Mesenchymal stem cell (in vitro differentiated cells and primary cell): ENCODE results near the gene SLC18A3.

Experiments used
- DNase-seq: peaks from one replicate; pipeline ENCODE4 v3.0.0-alpha.2; 2013
- H2AFZ ChIP-seq: one replicate; pipeline ENCODE4 v1.6.1; 2013; ENCODE audit warnings: low read depth, mild to moderate bottlenecking, control low read depth, inconsistent platforms, low read length, moderate library complexity
- H2AK5ac ChIP-seq: 2 replicates; pipeline ENCODE4 v1.6.1; 2013; ENCODE audit warnings: low read length, moderate library complexity, mild to moderate bottlenecking, inconsistent platforms; ENCODE audit not compliant: severe bottlenecking
- H2BK120ac ChIP-seq: one replicate; pipeline ENCODE4 v1.6.1; 2013; ENCODE audit warnings: low read depth, mild to moderate bottlenecking, inconsistent platforms, low read length, moderate library complexity
- H2BK12ac ChIP-seq, 2 experiments: one replicate each; pipeline ENCODE4 v1.6.1; 2013; ENCODE audit warnings: inconsistent platforms in 2 of 2, low read length in 2 of 2, mild to moderate bottlenecking in 2 of 2, moderate library complexity in 2 of 2, control low read depth in 1 of 2
- H2BK15ac ChIP-seq: one replicate; pipeline ENCODE4 v1.6.1; 2013; ENCODE audit warnings: mild to moderate bottlenecking, low read depth, inconsistent platforms; ENCODE audit not compliant: poor library complexity, severe bottlenecking
- H2BK5ac ChIP-seq: 2 replicates; pipeline ENCODE4 v1.6.1; 2013; ENCODE audit warnings: low read depth, mild to moderate bottlenecking, low read length, control low read depth, inconsistent platforms; ENCODE audit not compliant: poor library complexity, severe bottlenecking
- H3K14ac ChIP-seq, 2 experiments: one replicate each; pipeline ENCODE4 v1.6.1; 2013; ENCODE audit warnings: inconsistent platforms in 2 of 2, low read length in 2 of 2, control low read depth in 1 of 2, mild to moderate bottlenecking in 1 of 2, moderate library complexity in 1 of 2
- H3K18ac ChIP-seq, 2 experiments: one replicate each; pipeline ENCODE4 v1.6.1; 2013; ENCODE audit warnings: inconsistent platforms in 2 of 2, low read length in 2 of 2, control low read depth in 1 of 2, low read depth in 1 of 2, mild to moderate bottlenecking in 1 of 2
- H3K23ac ChIP-seq, 2 experiments: one replicate each; pipeline ENCODE4 v1.6.1; 2013; ENCODE audit warnings: inconsistent platforms in 2 of 2, low read length in 2 of 2, mild to moderate bottlenecking in 2 of 2, moderate library complexity in 2 of 2, control low read depth in 1 of 2
- H3K27ac ChIP-seq: 2 replicates; pipeline ENCODE4 v1.5.1; 2013; ENCODE audit warnings: mild to moderate bottlenecking, moderate library complexity, low read length, control low read depth, inconsistent platforms; ENCODE audit not compliant: poor library complexity, severe bottlenecking
- H3K27me3 ChIP-seq, 2 experiments: 2 replicates each; pipeline versions ENCODE4 v1.6.1 to v1.7.0; 2013; ENCODE audit warnings: low read length in 2 of 2, mild to moderate bottlenecking in 2 of 2, moderate library complexity in 2 of 2, control low read depth in 1 of 2, inconsistent platforms in 1 of 2; ENCODE audit not compliant: control insufficient read depth in 1 of 2, insufficient read depth in 1 of 2
- H3K36me3 ChIP-seq, 2 experiments: 2 replicates each; pipeline versions ENCODE4 v1.6.1 to v1.7.0; 2013; ENCODE audit warnings: low read length in 2 of 2, control low read depth in 1 of 2, inconsistent platforms in 1 of 2, low read depth in 1 of 2, mild to moderate bottlenecking in 1 of 2; ENCODE audit not compliant: insufficient read depth in 2 of 2, control insufficient read depth in 1 of 2
- H3K4ac ChIP-seq, 2 experiments: one replicate each; pipeline ENCODE4 v1.6.1; 2013; ENCODE audit warnings: inconsistent platforms in 2 of 2, low read length in 2 of 2, mild to moderate bottlenecking in 2 of 2, moderate library complexity in 2 of 2, control low read depth in 1 of 2, low read depth in 1 of 2
- H3K4me1 ChIP-seq: 2 replicates; pipeline ENCODE4 v1.6.1; 2013; ENCODE audit warnings: low read depth, low read length, control low read depth; ENCODE audit not compliant: control insufficient read depth, insufficient read depth
- H3K4me2 ChIP-seq: 2 replicates; pipeline ENCODE4 v1.6.1; 2013; ENCODE audit warnings: low read length, mild to moderate bottlenecking, inconsistent platforms; ENCODE audit not compliant: poor library complexity, severe bottlenecking
- H3K4me3 ChIP-seq, 2 experiments: 2 replicates each; pipeline versions ENCODE4 v1.5.1 to v1.7.0; 2013; ENCODE audit warnings: low read length in 2 of 2, mild to moderate bottlenecking in 2 of 2, control low read depth in 1 of 2, low read depth in 1 of 2; ENCODE audit not compliant: insufficient read depth in 1 of 2
- H3K79me1 ChIP-seq: replicated peaks from 2 replicates; pipeline ENCODE4 v1.6.1; 2013; ENCODE audit warnings: mild to moderate bottlenecking, control low read depth, low read length, inconsistent platforms; ENCODE audit not compliant: poor library complexity, severe bottlenecking
- H3K9ac ChIP-seq: 2 replicates; pipeline ENCODE4 v1.7.0; 2013; ENCODE audit warnings: mild to moderate bottlenecking, low read length, moderate library complexity
- H3K9me3 ChIP-seq: 2 replicates; pipeline ENCODE4 v1.7.0; 2013; ENCODE audit warnings: mild to moderate bottlenecking, low read length; ENCODE audit not compliant: control insufficient read depth
- H4K8ac ChIP-seq: one replicate; pipeline ENCODE4 v1.6.1; 2013; ENCODE audit warnings: inconsistent platforms, mild to moderate bottlenecking, low read length, moderate library complexity
- H4K91ac ChIP-seq: one replicate; pipeline ENCODE4 v1.6.1; 2013; ENCODE audit warnings: mild to moderate bottlenecking, low read length, inconsistent platforms
- WGBS: methylation state at CpG from one replicate; pipeline ENCODE4 v1.1.7; 2013; ENCODE audit warnings: mixed read lengths; 5-methylcytosine and 5-hydroxymethylcytosine counted together

SLC18A3 gene

GRCh38 chr10:49579621-49580020 is 30.5 kb upstream of the SLC18A3 start:
- no peaks in the 10 kb centered on the region for H3K9me3 ChIP-seq
- 45% methylated on average over 2 of the region's 2 CpGs for WGBS
- H3K4me2 ChIP-seq, result no peak overlapping the region
- H2AK5ac ChIP-seq, result no peak overlapping the region
- no peaks in the 10 kb centered on the region for H3K36me3 ChIP-seq
- no peak overlapping the region for H3K9ac ChIP-seq
- no peak overlapping the region for H4K8ac ChIP-seq
- no peak overlapping the region for H2BK5ac ChIP-seq
- no peak overlapping the region for H3K18ac ChIP-seq
- no peak overlapping the region for H2BK12ac ChIP-seq
- H2BK15ac ChIP-seq, result no peak overlapping the region
- no peak overlapping the region for H3K23ac ChIP-seq
- H3K4me3 ChIP-seq, result no peak overlapping the region
- H3K14ac ChIP-seq, result no peak overlapping the region
- no peak overlapping the region for H4K91ac ChIP-seq
- no peaks in the 10 kb centered on the region for H3K4me1 ChIP-seq
- no peak overlapping the region for H3K4ac ChIP-seq
- H3K27ac ChIP-seq, result no peak overlapping the region
- peaks cover 0 to 3% of the 10 kb centered on the region in 2 experiments for H3K27me3 ChIP-seq
- DNase-seq, result peak; percentile 2
- no peak overlapping the region for H2BK120ac ChIP-seq
- no peak overlapping the region for H2AFZ ChIP-seq
- H3K79me1 ChIP-seq, result no peaks in the 10 kb centered on the region

- Histone ChIP-seq H4K91ac (no peak overlapping the region), H3K36me3 (no peaks in the 10 kb centered on the region), H3K4me1 (no peaks in the 10 kb centered on the region), H2AFZ (no peak overlapping the region), H3K23ac (no peak overlapping the region), H4K8ac (no peak overlapping the region), H3K4me2 (no peak overlapping the region), H2BK15ac (no peak overlapping the region), H3K14ac (no peak overlapping the region), H3K4me3 (no peak overlapping the region), H2BK120ac (no peak overlapping the region), H3K79me1 (no peaks in the 10 kb centered on the region), H2BK5ac (no peak overlapping the region), H3K27ac (no peak overlapping the region), H2BK12ac (no peak overlapping the region), H3K9ac (no peak overlapping the region), H3K18ac (no peak overlapping the region), H3K9me3 (no peaks in the 10 kb centered on the region), H3K27me3 (no peaks in the 10 kb centered on the region), H2AK5ac (no peak overlapping the region), H3K4ac (no peak overlapping the region)
- DNase-seq, result no peak
Observed at GRCh38 chr10:49585387-49585786, 24.7 kb upstream of the SLC18A3 start.

DNA sequence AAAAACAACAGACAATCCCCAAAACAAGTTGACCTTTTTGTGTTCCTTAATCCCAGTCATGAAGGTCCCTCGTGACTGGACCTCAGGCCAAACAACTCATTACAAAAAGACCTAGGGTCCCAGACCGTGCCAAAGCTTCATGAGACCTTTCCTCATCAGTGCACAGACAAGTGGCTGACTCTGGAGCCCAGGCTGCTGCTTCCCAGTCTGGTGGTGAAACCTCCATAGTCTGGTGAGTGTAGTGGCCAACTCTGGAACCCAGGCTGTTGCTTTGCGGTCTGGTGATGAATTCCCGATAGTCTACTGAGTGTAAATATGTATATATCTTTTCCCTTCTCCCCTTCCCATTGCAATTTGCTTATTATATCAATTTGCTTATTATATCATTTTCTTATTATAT is 22.1 kb upstream of the SLC18A3 start:
- H3K4me1 ChIP-seq, result no peaks in the 10 kb centered on the region
- DNase-seq, result no peak
- no peak overlapping the region for H3K4me2 ChIP-seq
- H3K9ac ChIP-seq, result no peak overlapping the region
- H3K27me3 ChIP-seq, result peaks cover 0 to 11% of the 10 kb centered on the region in 2 experiments
- no peak overlapping the region for H3K4me3 ChIP-seq
- H3K27ac ChIP-seq, result no peak overlapping the region
- no peak overlapping the region for H4K91ac ChIP-seq
- no peak overlapping the region for H3K23ac ChIP-seq
- no peak overlapping the region for H2BK12ac ChIP-seq
- H4K8ac ChIP-seq, result no peak overlapping the region
- H2BK5ac ChIP-seq, result no peak overlapping the region
- no peak overlapping the region for H2AK5ac ChIP-seq
- no peak overlapping the region for H2BK15ac ChIP-seq
- 62% methylated on average over 2 of the region's 4 CpGs for WGBS
- no peak overlapping the region for H3K4ac ChIP-seq
- H2BK120ac ChIP-seq, result no peak overlapping the region
- no peaks in the 10 kb centered on the region for H3K36me3 ChIP-seq
- peak overlapping the region; percentile 14 for H2AFZ ChIP-seq
- H3K79me1 ChIP-seq, result no peaks in the 10 kb centered on the region
- H3K14ac ChIP-seq, result no peak overlapping the region
- no peak overlapping the region for H3K18ac ChIP-seq
- no peaks in the 10 kb centered on the region for H3K9me3 ChIP-seq

DNA sequence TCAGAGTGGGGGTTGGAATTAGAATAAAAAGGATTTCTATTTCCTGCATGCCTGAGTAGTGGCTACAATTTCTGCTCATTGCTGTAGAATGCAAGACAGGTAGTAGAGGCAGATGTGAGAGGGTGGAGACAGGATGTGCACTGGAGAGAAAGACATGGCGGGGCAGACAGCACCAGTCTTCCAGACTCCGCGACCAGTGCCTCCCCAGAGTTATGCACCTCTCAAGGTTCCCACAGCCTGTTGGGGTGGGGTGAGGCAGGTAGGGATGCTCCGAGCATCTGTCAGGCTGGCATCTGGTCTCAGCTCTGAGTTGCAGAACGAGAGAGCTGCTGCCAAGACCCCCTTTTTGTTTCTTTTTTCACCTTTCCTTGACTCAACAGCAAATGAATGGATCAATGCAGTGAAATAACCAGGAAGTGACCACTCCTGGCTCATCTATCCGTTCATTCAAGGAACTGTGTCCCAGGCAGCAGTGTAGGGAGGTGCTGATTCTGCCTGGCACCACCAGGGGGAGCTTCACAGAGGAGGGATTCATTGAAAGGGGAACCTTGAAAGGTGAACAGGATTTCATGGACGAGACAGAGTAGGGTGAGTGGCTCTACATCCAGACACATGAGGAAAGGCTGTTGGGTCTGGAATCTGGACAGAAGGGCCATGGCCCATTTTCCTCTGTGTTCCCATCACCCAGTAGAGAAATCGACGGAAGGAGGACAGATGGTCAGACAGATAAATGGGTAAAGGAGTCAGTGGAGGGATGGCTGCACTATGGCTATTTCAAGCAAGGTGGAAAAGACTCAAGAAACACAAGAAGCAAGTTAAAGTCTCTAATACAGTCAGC is 17.2 kb upstream of the SLC18A3 start:
- Histone ChIP-seq H2BK5ac (no peak overlapping the region), H3K9ac (no peak overlapping the region), H3K23ac (no peak overlapping the region), H4K8ac (no peak overlapping the region), H3K4me1 (peaks cover 2% of the 10 kb centered on the region), H2BK12ac (no peak overlapping the region), H2BK15ac (no peak overlapping the region), H3K27me3 (peaks cover 15 to 40% of the 10 kb centered on the region in 2 experiments), H3K27ac (no peak overlapping the region), H2BK120ac (no peak overlapping the region), H3K4me3 (no peak overlapping the region), H3K9me3 (no peaks in the 10 kb centered on the region), H3K36me3 (no peaks in the 10 kb centered on the region), H3K79me1 (no peaks in the 10 kb centered on the region), H2AK5ac (no peak overlapping the region), H3K14ac (no peak overlapping the region), H3K4me2 (no peak overlapping the region), H2AFZ (no peak overlapping the region), H3K18ac (no peak overlapping the region), H3K4ac (no peak overlapping the region), H4K91ac (no peak overlapping the region)
- peak; percentile 55 for DNase-seq
- WGBS, result 41% methylated on average over 9 of the region's 9 CpGs
